GM19397 (cell line): ENCODE data around the gene LGALS7.
"Not testable (repeated sequence)": the region's sequence is repeated elsewhere in the genome, so short reads cannot be mapped to it uniquely, and the experiment has no call there.

Experiments used
- ATAC-seq: cut with Tn5 transposase; IDR thresholded peaks from one replicate; pipeline ENCODE4 v1.9.1; 2021; ENCODE audit warnings: mild to moderate bottlenecking, moderate library complexity; ENCODE audit not compliant: unreplicated experiment

Gene LGALS7

DNA sequence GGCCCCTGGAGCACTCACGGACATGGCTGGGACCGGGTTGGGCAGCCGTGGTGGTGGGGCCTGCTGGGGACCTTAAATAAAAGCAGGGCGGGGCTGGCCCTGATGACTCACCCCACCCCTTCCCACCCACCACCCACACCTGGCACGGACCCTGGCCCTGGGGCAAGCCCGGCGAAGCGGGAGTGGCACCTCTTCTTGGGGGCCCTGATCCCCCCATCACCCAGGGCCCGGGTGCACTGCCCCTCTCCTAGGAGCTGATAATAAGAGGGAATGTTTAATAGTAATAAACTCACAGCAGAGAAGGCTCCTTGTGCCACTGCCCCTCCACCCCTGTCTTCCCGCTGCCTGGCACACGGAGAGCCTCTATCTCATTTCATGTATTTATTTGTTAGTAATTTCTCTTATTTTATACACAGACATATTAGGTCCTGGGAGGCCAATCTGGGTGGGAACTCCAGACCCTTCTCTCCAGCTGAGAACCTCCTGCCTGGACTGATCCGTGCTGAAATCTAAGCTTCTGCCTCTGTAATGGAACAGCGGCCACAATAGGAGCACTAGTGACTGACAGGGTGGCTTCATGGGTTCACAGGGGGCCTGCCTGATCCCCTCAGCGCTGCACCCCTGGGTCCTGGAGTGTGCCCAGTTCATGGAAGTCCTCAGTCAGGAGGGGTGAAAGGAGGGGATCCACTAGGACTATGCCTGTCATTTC lies at the start of gene LGALS7:
Gene LGALS7, minus strand, starts transcription at position 49 of the 709 bp plus-strand sequence. Its CDS starts 25 bp downstream, at position 24.
- ATAC-seq, result no peak

DNA sequence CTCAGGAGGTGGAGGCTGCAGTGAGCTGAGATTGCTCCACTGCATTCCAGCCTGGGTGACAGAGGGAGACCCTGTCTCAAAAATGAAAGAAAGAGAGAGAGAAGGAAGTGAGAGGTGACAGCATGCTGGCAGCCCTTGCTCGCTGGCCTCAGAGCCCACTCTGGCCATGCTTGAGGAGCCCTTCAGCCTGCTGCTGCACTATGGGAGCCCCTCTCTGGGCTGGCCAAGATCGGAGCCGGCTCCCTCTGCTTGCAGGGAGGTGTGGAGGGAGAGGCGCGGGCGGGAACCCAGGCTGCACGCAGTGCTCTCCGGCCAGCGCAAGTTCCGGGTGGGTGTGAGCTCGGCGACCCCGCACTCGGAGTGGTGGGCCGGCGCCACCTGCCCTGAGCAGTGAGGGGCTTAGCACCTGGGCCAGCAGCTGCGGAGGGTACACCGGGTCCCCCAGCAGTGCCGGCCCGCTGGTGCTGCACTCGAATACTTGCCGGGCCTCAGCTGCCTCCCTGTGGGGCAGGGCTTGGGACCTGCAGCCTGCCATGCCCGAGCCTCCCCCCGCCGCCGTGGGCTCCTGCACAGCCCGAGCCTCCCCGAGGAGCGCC lies 48.0 kb upstream of the LGALS7 start:
- not testable (repeated sequence) for ATAC-seq

DNA sequence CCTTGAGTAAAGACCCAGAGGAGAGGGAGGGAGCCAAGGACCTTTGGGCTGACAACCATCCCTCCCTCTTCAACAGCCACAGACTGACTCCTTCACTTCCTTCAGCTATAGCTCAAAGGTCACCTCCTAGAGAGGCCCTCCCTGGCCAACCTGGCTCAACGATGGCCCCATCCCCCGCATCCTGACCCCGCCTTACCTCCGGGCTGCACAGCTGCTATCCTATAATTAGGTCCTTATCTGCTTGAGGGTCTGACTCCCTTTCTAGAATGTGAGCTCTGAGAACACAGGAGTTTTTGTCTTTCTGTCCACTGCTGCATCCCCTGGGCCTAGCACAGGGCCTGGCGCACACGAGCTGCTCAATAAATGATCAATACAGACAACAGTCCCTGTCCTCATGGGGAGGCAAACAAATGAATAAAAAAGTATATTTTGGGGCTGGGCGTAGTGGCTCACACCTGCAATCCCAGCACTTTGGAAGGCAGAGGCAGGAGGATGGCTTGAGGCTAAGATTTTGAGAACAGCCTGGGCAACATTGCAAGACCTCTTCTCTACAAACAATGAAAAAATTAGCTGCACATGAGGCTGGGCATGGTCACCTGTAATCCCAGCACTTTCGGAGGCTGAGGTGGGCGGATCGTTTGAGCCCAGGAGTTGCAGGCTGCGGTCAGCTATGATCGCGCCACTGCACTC lies 46.1 kb upstream of the LGALS7 start:
- no peak for ATAC-seq

DNA sequence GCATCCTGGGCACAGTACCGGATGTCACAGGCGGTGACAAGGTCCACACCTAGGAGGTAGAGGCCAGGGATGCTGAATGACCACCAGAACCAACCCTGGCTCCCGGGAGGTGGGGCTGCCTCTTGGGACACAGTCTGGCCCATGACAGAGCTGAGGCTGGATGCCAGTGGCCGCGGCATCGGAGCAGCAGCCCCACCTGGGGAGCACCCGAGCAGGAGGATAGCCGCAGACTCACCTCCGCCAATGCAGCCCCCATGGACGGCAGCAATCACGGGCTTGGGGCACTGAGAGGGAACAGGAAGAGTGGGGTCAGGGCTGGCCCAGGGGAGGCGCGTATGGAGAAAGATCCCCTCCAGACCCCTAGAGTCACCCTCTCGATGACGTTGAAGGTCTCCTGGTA lies 43.8 kb upstream of the LGALS7 start:
- no peak for ATAC-seq

DNA sequence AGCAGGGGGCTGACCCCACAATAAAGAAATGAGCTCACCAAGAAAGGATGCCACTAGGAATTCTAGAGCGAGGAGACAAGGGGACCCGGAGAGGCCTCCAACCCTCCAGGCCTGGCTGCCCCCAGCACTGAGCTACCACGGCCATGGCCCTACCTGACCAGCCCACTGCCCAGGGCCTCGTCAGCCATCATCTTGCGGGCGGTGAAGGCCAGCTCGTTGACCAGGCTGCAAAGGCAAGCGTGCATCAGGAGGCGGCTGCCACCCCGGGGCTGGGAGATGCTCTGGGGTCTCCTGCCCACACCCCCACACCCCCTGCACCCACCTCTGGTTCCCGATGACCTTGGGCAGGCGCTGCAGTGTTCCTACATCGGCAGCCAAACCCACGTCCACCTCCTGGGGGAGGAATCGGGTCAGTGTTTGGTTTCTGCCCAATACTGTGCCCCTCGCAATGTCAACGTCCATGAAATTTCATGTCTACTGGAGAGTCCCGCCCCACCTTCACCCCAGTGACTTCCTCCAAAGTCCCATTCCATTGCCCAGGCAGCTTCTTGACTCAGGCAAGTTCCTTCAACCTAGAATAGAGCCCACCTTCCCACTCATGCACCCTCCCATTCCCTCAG lies 42.9 kb upstream of the LGALS7 start:
- ATAC-seq, result no peak

DNA sequence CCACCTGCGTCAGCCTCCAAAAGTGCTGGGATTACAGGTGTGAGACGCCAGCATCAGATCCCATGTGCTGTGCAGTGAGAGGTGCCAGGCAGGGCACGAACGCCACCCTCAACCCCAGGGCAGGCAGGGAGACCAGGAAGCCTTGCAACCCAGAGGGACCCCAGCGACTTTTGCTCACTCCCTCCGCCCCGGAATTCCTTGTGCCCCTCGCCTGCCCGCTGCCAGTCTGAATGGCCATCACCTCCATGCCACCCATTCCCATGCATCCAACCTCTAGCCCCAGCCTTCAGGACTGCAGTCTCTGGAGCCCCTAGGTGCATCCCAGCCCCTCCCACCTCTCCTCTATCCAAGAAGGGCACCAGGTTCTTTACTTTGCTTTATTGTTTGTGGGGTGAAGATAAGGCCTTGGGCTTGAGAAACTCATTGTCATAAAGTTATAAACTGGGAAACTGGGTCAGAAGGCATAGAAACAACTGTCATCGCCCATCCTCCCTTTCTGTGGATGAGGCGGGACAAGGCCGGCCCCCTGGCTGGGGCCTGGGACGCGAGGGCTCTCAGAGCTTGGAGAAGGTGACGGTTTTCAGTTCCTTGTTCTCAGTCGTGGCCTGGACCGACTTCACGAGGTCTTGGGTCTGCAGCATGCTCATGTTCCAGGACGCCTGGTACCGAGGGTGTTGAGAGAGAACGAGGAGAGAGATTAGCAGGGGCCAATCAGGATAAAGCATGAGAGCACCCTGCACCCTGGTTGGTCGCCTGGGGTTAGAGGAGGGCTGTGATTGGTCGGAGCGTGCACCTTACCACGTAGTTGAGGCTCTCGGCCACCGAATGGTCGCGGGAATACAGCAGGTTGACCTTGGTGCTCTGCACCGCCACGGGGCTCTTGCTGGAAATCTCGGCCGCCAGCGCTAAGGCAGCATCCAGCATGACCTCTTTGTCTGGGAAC lies 42.0 kb upstream of the LGALS7 start:
- no peak for ATAC-seq

DNA sequence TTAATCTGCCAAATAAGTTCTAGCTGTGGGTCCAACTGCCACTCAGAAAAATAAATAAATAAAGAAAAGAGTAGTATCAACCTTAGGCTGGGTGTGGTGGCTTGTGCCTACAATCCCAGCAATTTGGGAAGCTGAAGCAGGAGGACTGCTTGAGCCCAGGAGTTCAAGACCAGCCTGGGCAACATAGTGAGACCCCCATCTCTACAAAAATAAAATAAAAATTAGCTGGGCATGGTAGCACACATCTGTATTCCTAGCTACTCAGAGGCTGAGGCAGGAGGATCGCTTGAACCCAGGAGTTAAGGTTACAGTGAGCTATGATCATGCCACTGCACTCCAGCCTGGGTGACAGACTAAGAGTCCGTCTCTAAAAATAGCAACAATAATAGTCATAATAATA lies 40.6 kb upstream of the LGALS7 start:
- ATAC-seq, result not testable (repeated sequence)

DNA sequence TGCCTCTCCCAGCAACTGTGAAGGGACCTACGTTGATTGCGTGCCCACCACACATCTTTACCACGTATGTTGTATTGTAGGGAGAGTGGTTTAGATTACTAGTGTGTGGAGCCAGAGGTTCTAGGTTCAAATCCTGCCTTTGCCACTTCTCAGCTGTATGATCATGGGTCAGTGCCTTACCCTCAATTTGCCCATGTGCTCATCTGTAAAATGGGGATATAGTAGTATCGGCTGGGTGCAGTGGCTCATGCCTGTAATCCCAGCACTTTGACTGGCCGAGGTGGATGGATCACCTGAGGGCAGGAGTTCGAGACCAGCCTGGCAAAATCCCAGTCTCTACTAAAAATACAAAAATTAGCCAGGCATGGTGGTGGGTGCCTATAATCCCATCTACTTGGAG lies 40.0 kb upstream of the LGALS7 start:
- ATAC-seq, result no peak

DNA sequence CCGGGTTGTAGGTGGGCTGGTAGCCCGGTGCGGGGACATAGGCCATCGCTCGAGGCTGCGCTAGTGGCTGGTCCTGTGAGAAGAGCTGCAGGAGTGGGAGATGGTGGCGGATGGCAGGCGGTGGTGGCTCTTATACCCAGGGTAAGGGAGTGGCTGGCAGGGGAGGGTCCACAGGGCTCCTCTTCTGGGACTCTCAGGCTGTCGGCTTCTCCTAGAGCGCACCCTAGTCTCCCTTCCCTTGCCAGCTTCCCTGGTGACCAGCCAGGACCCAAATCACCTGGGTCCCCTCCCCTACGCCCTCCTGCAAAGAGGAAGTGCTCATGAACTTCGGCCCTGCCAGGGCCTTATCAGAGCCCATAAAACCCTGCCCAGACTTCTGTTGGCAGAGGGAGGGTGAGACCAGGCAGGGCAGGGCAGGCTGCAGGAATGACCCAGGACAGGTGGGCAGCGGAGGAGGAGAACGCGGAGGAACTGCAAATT lies 39.6 kb upstream of the LGALS7 start, which contains the start of gene LGALS4:
Gene LGALS4, minus strand, starts transcription at position 105 of the 480 bp plus-strand sequence. Its CDS starts 59 bp downstream, at position 46.
- no peak for ATAC-seq

DNA sequence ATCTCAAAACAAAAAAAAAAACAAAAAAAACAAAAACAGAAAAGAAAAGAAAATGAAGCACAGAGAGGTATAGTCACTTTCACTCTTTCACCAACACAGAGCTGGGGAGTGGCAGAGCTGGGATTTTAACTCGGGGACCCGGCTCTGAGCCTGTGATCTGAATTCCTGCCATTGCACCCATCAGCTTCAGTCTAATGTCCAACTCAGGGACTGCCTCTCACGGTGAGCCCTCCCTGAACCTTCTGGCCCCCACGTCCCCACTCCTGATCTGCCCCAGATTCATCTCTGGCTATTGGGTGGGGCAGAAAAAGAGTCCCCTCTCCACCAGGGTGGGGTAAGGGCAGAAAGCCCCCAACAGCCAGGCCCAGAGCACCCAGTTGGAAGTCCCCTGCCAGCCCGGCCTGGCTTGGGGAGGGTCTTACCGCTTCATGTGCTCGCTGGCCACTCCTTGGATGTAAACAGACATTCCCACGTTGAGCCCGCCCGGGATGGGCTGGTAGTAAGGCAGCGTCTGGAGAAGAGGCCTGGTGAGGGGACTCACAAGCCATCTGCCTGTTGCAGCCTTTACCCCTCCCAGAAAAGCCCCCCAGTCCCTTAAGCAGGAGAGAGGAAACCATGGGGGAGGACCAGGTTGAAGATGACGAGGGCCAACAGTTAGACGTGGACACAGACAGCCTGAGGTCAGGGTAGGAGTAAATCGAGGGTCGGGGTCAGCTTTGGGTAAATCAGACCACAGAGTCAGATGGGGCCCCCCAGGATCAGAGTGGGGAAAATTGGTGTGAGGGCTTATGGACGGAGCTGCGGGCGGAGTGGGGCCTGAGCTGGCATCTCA lies 38.9 kb upstream of the LGALS7 start:
- ATAC-seq, result no peak

DNA sequence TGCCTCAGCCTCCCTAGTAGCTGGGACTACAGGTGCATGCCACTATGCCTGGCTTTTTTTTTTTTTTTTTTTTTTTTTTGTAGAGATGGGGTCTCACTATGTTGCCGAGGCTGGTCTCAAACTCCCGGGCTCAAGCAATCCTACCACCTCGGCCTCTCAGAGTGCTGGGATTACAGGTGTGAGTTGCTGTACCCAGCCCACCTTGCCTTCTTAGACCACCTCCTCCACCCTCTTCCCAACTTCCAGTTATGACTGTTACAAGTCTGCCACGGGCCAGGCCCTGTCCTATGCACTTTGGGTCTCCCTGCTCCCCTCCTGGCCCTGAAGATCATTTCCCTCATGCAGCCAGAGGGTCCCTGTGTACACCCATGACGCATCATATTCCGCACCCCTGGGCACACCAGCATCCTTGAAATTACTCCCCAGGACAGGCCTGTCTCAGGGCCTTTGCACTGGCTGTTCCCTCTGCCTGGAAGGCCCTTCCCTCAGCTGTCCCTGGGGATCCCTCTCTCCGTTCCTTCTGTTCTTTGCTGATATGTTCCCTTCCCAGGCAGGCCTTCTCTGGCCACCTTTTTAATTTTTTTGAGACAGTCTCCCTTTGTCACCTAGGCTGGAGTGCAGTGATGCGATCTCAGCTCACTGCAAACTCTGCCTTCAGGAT lies 36.4 kb upstream of the LGALS7 start:
- no peak for ATAC-seq

DNA sequence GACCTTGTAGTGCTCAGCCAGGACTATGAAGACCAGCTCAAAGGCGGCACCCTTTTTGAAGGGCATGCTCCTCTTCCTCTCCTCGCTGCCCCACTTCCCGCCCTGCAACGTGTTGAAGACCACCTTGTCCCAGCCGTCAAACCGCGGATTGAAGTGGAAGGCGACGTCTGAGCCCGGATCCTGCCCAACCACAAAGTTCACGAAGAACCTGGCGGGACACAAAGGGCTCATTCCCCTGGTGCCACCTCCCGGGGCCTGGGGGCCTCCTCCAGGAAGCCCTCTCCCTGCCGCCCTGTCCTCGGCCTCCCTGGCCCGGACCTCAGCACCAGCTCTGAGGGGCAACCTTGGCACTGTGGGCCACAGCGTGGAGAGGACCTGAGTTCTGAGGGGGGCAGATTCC lies 35.4 kb upstream of the LGALS7 start:
- ATAC-seq, result no peak

DNA sequence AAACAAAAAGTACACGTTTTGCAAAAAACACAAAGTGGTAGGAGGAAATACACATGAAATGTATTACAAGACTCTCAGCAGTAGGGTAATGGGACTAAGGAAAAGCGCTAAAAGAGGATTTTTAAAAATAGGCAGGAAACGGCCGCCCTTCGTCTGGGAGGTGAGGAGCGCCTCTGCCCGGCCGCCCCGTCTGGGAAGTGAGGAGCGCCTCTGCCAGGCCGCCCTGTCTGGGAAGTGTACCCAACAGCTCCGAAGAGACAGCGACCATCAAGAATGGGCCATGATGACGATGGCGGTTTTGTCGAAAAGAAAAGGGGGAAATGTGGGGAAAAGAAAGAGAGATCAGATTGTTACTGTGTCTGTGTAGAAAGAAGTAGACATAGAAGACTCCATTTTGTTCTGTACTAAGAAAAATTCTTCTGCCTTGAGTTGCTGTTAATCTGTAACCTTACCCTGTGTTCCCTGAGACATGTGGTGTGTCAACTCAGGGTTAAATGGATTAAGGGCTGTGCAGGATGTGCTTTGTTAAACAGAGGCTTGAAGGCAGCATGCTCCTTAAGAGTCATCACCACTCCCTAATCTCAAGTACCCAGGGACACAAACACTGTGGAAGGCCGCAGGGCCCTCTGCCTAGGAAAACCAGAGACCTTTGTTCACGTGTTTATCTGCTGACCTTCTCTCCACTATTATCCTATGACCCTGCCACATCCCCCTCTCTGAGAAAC lies 34.2 kb upstream of the LGALS7 start:
- ATAC-seq, result not testable (repeated sequence)

DNA sequence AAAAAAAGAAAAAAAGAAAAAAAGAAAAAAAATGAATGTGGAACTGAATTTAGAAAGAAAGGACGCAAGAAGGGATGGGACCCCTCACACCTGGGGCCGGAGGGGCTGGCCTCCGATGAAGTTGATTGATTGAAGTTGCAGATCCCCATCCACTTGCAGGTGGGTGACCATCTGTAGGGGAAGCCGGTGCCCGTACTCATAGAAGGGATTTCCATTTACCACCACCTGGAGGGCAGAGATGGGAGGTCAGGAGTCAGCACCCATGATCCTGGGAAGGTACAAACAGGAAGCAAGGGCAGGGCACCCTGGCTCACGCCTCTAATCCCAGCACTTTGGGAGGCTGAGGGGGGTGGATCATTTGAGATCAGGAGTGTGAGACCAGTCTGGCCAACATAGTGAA lies 33.1 kb upstream of the LGALS7 start:
- no peak for ATAC-seq

DNA sequence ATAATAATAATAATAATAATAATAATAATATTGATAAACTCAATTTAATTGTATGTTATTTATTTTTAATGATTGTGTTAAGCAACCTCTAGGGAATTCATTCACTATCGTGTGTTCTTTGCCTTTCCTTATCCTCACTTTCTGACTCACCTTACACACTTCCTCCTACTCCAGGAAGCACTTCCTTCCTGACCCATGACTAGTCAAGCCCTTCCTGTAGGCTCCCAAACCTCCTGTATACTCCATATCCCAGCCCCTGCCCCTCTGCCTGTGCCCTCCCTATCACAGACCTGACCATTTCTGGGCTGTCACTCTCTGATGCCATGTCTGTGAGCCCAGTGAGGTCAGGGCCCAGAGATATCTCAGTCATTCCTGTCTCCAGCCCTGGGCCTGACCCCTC lies 31.9 kb upstream of the LGALS7 start:
- ATAC-seq, result no peak

DNA sequence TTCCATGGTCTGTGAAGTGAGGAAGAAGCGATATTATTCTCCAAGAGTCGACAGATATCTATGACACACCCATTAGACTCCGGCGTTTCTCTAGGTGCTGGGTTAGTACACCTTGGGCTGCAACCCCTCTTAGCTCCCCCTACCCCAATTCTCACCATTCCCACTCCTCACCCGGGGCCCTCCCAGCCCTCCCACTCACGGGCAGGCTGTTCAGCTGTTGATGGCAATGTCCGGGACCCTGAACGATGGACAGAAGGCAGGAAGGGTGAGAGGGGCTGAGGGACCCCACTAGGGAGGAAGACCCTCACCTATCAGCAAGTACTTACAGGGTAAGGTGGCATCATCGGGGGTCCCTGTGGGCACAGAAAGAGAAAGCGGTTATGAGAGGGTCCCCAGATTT lies 30.2 kb upstream of the LGALS7 start:
- ATAC-seq, result no peak

DNA sequence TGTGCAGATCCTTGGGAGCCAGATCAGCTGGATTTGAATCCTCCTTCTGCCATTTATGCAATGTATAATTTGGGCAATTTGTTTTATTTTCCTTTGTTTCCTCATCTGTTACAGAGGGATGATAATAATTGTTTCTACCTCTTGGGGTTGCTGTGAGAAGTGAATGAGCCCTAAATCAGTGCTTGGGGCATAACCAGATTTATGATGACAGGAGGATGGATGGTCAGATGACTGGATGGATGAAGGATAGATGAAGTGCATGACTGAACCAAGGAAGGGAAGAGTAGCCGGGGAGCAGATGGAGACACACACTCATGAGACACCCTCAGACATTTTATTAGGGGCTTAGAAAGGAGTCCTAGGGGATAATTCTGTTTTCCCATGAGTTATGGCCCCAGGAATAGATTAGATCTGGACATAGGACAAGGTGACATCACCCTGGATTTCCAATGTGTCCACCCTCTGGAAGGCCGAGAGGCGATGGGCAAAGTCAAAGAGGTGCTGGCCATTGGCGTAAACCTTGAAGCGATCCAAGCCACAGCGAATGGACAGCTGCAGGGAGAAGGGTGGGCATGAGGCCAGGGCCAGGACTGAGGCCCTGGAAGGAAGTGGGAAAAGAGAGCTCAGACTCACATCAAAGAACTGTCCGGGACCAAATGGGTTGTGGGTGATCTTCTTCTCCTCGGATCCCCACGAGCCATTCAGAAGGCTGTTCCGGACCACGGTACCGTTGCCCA lies 28.2 kb upstream of the LGALS7 start:
- no peak for ATAC-seq
